ENCODE measurements around the gene PALLD. TPM values are rescaled to one million over a fixed set of nuclear protein-coding genes. Genes with fewer than 3 reads are reported as not detected.

Gene PALLD
- total and polyA plus RNA-seq, 2 donors (not counting 3 experiments of a cell fraction or from before 2014, with no cell fraction given): 13.4 to 48.2 TPM

GRCh38 chr4:168678751-168679366, 182.0 kb downstream of the PALLD start:
- TF ChIP-seq JUN (IDR thresholded peaks at IDR 0.05; ENCODE audit: borderline replicate concordance, insufficient read depth, insufficient read length, low read depth): no peak
- no peak for TF ChIP-seq GATA2 (IDR thresholded peaks at IDR 0.05; ENCODE audit: insufficient read depth, insufficient read length, low read depth, low read length)
- TF ChIP-seq MAX (IDR thresholded peaks at IDR 0.05; ENCODE audit: insufficient read depth, insufficient read length): no peak
- TF ChIP-seq MYC (IDR thresholded peaks at IDR 0.05; ENCODE audit: low read depth, low read length): no peak
- TF ChIP-seq EZH2 (IDR thresholded peaks at IDR 0.05; ENCODE audit: borderline replicate concordance, low read depth, low read length, severe bottlenecking): no peak
- no peak for TF ChIP-seq CTCF (IDR thresholded peaks at IDR 0.05; ENCODE audit: extremely low read depth in 1 of 2, insufficient read depth in 1 of 2, low read depth in 1 of 2, low read length in 2 of 2)
- intact Hi-C loops (cut with micrococcal nuclease) (no loop called here), dilution Hi-C loops (cut with MboI; ENCODE audit: extremely low pct_ligation_motif_present, low sequenced_read_pairs) (no loop called here)
- ChIA-PET CTCF (no interaction called here), POLR2A (no interaction called here)
- Histone ChIP-seq H3K9me3 (replicated peaks; ENCODE audit: control insufficient read depth, insufficient read depth, low read length) (no peaks in the 10 kb centered on the region), H3K27me3 (ENCODE audit: control insufficient read depth in 2 of 2, insufficient read depth in 2 of 2, low read length in 2 of 2) (no peaks in the 10 kb centered on the region), H3K9ac (replicated peaks; ENCODE audit: extremely low read depth, insufficient read depth, low read length) (no peak overlapping the region), H3K4me1 (ENCODE audit: control insufficient read depth, extremely low read depth, insufficient read depth, low read length) (no peaks in the 10 kb centered on the region), H3K4me3 (replicated peaks in 1 of 3; ENCODE audit: insufficient read depth in 1 of 3, low read depth in 1 of 3, low read length in 3 of 3) (no peak overlapping the region), H3K4me2 (ENCODE audit: insufficient read depth, low read length) (no peak overlapping the region), H2AFZ (ENCODE audit: low read depth, low read length) (no peak overlapping the region), H3K36me3 (ENCODE audit: control insufficient read depth in 2 of 2, extremely low read depth in 1 of 2, insufficient read depth in 2 of 2, low read length in 2 of 2) (no peaks in the 10 kb centered on the region), H3K27ac (ENCODE audit: insufficient read depth, low read depth, low read length) (no peak overlapping the region), H3K9me1 (replicated peaks; ENCODE audit: control insufficient read depth, extremely low read depth, insufficient read depth, low read length) (no peaks in the 10 kb centered on the region), H3K79me2 (ENCODE audit: control insufficient read depth, insufficient read depth, low read length) (no peaks in the 10 kb centered on the region), H4K20me1 (replicated peaks; ENCODE audit: control insufficient read depth, extremely low read depth, insufficient read depth, low read length) (no peaks in the 10 kb centered on the region)
- no peak for FAIRE-seq
- no TSS peak for BruUV-seq (replicated peaks)
- no peak for DNase-seq (ENCODE audit: low read depth, low spot score)

Data from endothelial cell of umbilical vein (primary cell).